Measurements from ENCODE around the gene TBC1D2.

GRCh38 chr9:98230304-98230703 lies 25.1 kb downstream of the TBC1D2 start:
- TF ChIP-seq EZH2 (IDR thresholded peaks at IDR 0.05; ENCODE audit: borderline replicate concordance, low read length), result no peak
- TF ChIP-seq CTCF (IDR thresholded peaks at IDR 0.05; ENCODE audit: low read length), result no peak
